HG03025 (cell line): ENCODE data around the gene HAAO.

Experiments
- ATAC-seq: cut with Tn5 transposase; IDR thresholded peaks from one replicate; pipeline ENCODE4 v1.9.1; 2021; ENCODE audit warnings: mild to moderate bottlenecking, moderate library complexity; ENCODE audit not compliant: unreplicated experiment, low FRiP score

The HAAO gene

GRCh38 chr2:42770288-42771131 is 21.9 kb downstream of the HAAO start:
- ATAC-seq, result no peak

GRCh38 chr2:42769583-42770287 is 22.6 kb downstream of the HAAO start:
- no peak for ATAC-seq

- ATAC-seq, result no peak
These were observed 23.6 kb downstream of the HAAO start for GRCh38 chr2:42768706-42769256.

- ATAC-seq, result no peak
These were observed 24.3 kb downstream of the HAAO start for GRCh38 chr2:42767899-42768705.

GRCh38 chr2:42767080-42767898 is 25.1 kb downstream of the HAAO start:
- no peak for ATAC-seq

GRCh38 chr2:42765686-42766085 is 26.7 kb downstream of the HAAO start:
- no peak for ATAC-seq

- ATAC-seq, result no peak
These were observed 27.5 kb downstream of the HAAO start for GRCh38 chr2:42764901-42765300.

GRCh38 chr2:42764096-42764495 is 28.3 kb downstream of the HAAO start, which contains the start of gene OXER1:
Gene OXER1, minus strand, starts transcription at chr2:42764135. Its CDS starts 73 bp downstream, at chr2:42764062.
- ATAC-seq, result no peak

- no peak for ATAC-seq
These were observed 29.3 kb downstream of the HAAO start for GRCh38 chr2:42762823-42763804.

- ATAC-seq, result no peak
These were observed 30.2 kb downstream of the HAAO start for GRCh38 chr2:42762155-42762554.

GRCh38 chr2:42761554-42761953 is 30.8 kb downstream of the HAAO start:
- ATAC-seq, result no peak

GRCh38 chr2:42758751-42759150 is 33.6 kb downstream of the HAAO start:
- ATAC-seq, result no peak

- no peak for ATAC-seq
These were observed 34.2 kb downstream of the HAAO start for GRCh38 chr2:42757981-42758740.

- ATAC-seq, result no peak
These were observed 35.3 kb downstream of the HAAO start for GRCh38 chr2:42756966-42757513.

- no peak for ATAC-seq
These were observed 36.1 kb downstream of the HAAO start for GRCh38 chr2:42756150-42756775.

GRCh38 chr2:42755191-42755880 is 37.0 kb downstream of the HAAO start:
- ATAC-seq, result no peak

GRCh38 chr2:42754776-42755140 is 37.6 kb downstream of the HAAO start:
- ATAC-seq, result no peak
